ENCODE results near the gene RCOR1.

DNA sequence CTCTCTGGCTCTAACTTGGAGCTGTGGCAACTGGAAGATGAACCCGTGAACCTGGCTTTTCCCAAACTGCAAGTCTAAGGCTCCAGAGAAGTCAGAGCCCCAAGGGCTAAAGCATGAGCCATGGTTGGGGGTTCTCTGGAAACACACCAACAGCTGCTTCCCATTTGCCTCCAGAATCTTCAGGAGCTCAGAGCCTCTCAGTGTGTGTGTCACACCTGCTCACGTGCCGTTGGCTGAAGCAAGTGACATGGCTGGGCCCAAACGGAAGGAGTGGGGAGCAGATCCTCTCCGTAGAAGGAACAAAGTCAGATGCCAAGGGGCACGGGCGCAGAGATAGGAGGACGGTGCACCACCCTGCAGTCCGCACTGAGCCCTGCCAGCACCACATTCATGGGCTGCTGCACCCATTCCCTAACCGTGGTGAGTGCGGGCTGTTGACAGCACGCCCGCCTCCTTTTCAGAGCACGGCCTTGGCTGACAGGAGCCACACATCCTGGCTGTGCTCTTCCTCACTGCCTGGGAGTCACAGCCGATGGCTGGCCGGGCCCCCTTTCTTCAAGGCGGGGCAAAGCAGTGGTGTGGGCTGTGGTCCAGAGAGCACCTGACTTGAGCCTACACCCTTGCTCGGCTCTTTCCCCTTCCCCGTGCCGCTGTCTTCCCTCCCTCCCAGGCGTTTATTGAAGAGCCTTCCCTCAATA, 168.2 kb downstream of the RCOR1 start:
- TF ChIP-seq, protein P1, sequence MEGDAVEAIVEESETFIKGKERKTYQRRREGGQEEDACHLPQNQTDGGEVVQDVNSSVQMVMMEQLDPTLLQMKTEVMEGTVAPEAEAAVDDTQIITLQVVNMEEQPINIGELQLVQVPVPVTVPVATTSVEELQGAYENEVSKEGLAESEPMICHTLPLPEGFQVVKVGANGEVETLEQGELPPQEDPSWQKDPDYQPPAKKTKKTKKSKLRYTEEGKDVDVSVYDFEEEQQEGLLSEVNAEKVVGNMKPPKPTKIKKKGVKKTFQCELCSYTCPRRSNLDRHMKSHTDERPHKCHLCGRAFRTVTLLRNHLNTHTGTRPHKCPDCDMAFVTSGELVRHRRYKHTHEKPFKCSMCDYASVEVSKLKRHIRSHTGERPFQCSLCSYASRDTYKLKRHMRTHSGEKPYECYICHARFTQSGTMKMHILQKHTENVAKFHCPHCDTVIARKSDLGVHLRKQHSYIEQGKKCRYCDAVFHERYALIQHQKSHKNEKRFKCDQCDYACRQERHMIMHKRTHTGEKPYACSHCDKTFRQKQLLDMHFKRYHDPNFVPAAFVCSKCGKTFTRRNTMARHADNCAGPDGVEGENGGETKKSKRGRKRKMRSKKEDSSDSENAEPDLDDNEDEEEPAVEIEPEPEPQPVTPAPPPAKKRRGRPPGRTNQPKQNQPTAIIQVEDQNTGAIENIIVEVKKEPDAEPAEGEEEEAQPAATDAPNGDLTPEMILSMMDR (IDR thresholded peaks at IDR 0.05) = no peak
- TF ChIP-seq POLR2A (IDR thresholded peaks at IDR 0.05) = no peak

Data from heart left ventricle (tissue), 13 donors.